ENCODE results near the gene NMU. TPM values are rescaled to one million over a fixed set of nuclear protein-coding genes. Genes with fewer than 3 reads are reported as not detected.
"Not testable (repeated sequence)": the region's sequence is repeated elsewhere in the genome, so short reads cannot be mapped to it uniquely, and the experiment has no call there.

NMU gene
- total RNA-seq, 1 donor from 2014 or later: not detected

- no peaks in the 10 kb centered on the region for H3K9me3 Mint-ChIP-seq (ENCODE audit: unreplicated experiment)
- no peak overlapping the region for H3K27ac Mint-ChIP-seq (ENCODE audit: unreplicated experiment)
- TF ChIP-seq CTCF (IDR thresholded peaks at IDR 0.05): peak; percentile 65
- H3K36me3 Mint-ChIP-seq (ENCODE audit: unreplicated experiment): no peaks in the 10 kb centered on the region
- peaks cover 10% of the 10 kb centered on the region for H3K27me3 Mint-ChIP-seq (ENCODE audit: unreplicated experiment)
- H3K4me3 Mint-ChIP-seq (ENCODE audit: unreplicated experiment): no peak overlapping the region
- no peak for DNase-seq (ENCODE audit: extremely low spot score, unreplicated experiment)
- no peaks in the 10 kb centered on the region for H3K4me1 Mint-ChIP-seq (ENCODE audit: unreplicated experiment)
Observed at GRCh38 chr4:55554453-55555030, 81.6 kb downstream of the NMU start.

- no peak overlapping the region for H3K4me3 Mint-ChIP-seq (ENCODE audit: unreplicated experiment)
- no peak overlapping the region for H3K27ac Mint-ChIP-seq (ENCODE audit: unreplicated experiment)
- no peaks in the 10 kb centered on the region for H3K4me1 Mint-ChIP-seq (ENCODE audit: unreplicated experiment)
- no peak for TF ChIP-seq CTCF (IDR thresholded peaks at IDR 0.05)
- no peak for DNase-seq (ENCODE audit: extremely low spot score, unreplicated experiment)
- no peaks in the 10 kb centered on the region for H3K36me3 Mint-ChIP-seq (ENCODE audit: unreplicated experiment)
- no peaks in the 10 kb centered on the region for H3K9me3 Mint-ChIP-seq (ENCODE audit: unreplicated experiment)
- H3K27me3 Mint-ChIP-seq (ENCODE audit: unreplicated experiment): peaks cover 4% of the 10 kb centered on the region
Observed at GRCh38 chr4:55553441-55554201, 82.5 kb downstream of the NMU start.

GRCh38 chr4:55551964-55552363, 84.1 kb downstream of the NMU start:
- H3K4me1 Mint-ChIP-seq (ENCODE audit: unreplicated experiment); H3K36me3 Mint-ChIP-seq (ENCODE audit: unreplicated experiment): not testable (repeated sequence)

GRCh38 chr4:55549888-55550287, 86.2 kb downstream of the NMU start:
- DNase-seq (ENCODE audit: extremely low spot score, unreplicated experiment): no peak
- no peak for TF ChIP-seq CTCF (IDR thresholded peaks at IDR 0.05)
- no peak overlapping the region for H3K4me3 Mint-ChIP-seq (ENCODE audit: unreplicated experiment)
- no peaks in the 10 kb centered on the region for H3K36me3 Mint-ChIP-seq (ENCODE audit: unreplicated experiment)
- no peak overlapping the region for H3K27ac Mint-ChIP-seq (ENCODE audit: unreplicated experiment)
- H3K27me3 Mint-ChIP-seq (ENCODE audit: unreplicated experiment): no peaks in the 10 kb centered on the region
- H3K4me1 Mint-ChIP-seq (ENCODE audit: unreplicated experiment): peaks cover 13% of the 10 kb centered on the region
- no peaks in the 10 kb centered on the region for H3K9me3 Mint-ChIP-seq (ENCODE audit: unreplicated experiment)

More at GRCh38 chr4:55551964-55552363, 84.1 kb downstream of the NMU start:
- not testable (repeated sequence) for H3K27me3 Mint-ChIP-seq (ENCODE audit: unreplicated experiment); H3K4me3 Mint-ChIP-seq (ENCODE audit: unreplicated experiment); H3K27ac Mint-ChIP-seq (ENCODE audit: unreplicated experiment); H3K9me3 Mint-ChIP-seq (ENCODE audit: unreplicated experiment); DNase-seq (ENCODE audit: extremely low spot score, unreplicated experiment)

- peak overlapping the region; percentile 95 for H3K27ac Mint-ChIP-seq (ENCODE audit: unreplicated experiment)
- no peaks in the 10 kb centered on the region for H3K27me3 Mint-ChIP-seq (ENCODE audit: unreplicated experiment)
- peaks cover 32% of the 10 kb centered on the region for H3K4me1 Mint-ChIP-seq (ENCODE audit: unreplicated experiment)
- no peak for DNase-seq (ENCODE audit: extremely low spot score, unreplicated experiment)
- H3K9me3 Mint-ChIP-seq (ENCODE audit: unreplicated experiment): no peaks in the 10 kb centered on the region
- no peak for TF ChIP-seq CTCF (IDR thresholded peaks at IDR 0.05)
- no peaks in the 10 kb centered on the region for H3K36me3 Mint-ChIP-seq (ENCODE audit: unreplicated experiment)
- H3K4me3 Mint-ChIP-seq (ENCODE audit: unreplicated experiment): peak overlapping the region; percentile 96
Observed at GRCh38 chr4:55547918-55548317, 88.2 kb downstream of the NMU start.

All from osteocyte (in vitro differentiated cells).